ENCODE data around the gene NPTN.

DNA sequence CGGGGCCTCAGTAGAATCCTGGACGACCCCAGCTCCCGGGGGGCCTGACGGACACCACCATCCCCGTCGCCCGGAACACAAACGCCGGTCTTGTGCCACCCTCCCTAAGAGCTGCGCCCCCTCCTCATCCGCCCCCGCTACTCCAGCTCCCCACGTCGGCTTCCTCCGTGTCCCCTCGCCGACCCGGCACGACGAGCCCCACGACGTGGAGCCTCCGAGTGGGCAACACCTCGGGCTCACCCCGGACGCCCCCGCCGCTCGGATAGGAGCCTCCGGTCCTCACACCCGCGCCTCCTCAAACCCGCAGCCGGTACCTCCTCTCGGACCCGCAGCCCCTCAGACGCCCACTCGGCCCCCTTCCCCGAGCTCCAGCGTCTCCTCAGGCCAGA, 525 bp downstream of the NPTN start:
- TF ChIP-seq CTCF (IDR thresholded peaks at IDR 0.05) (no peak), POLR2A (IDR thresholded peaks at IDR 0.05) (no peak)

Data from adrenal gland (tissue), 5 donors.